NCI-H510A treated with DMSO at 0.1 percent for 48 hours (cell line): ENCODE results near the gene TPK1.
"Not testable (repeated sequence)": the region's sequence is repeated elsewhere in the genome, so short reads cannot be mapped to it uniquely, and the experiment has no call there.

Experiments
- DNase-seq: peaks from one replicate; lab custom pipeline; 2025; lab: John Stamatoyannopoulos, UW

The TPK1 gene

GRCh38 chr7:144474800-144475615 lies 360.8 kb downstream of the TPK1 start:
- no peak for DNase-seq

GRCh38 chr7:144474363-144474762 lies 361.5 kb downstream of the TPK1 start:
- DNase-seq = no peak

- DNase-seq = no peak
Measured at GRCh38 chr7:144473908-144474307, 361.9 kb downstream of the TPK1 start.

- DNase-seq = no peak
Measured at GRCh38 chr7:144470078-144470477, 365.8 kb downstream of the TPK1 start.

GRCh38 chr7:144468990-144469732 lies 366.7 kb downstream of the TPK1 start:
- DNase-seq = no peak

GRCh38 chr7:144459635-144460034 lies 376.2 kb downstream of the TPK1 start:
- no peak for DNase-seq

- no peak for DNase-seq
Measured at GRCh38 chr7:144455040-144455404, 380.8 kb downstream of the TPK1 start.

GRCh38 chr7:144454256-144455039 lies 381.4 kb downstream of the TPK1 start:
- no peak for DNase-seq

GRCh38 chr7:144452064-144452463 lies 383.8 kb downstream of the TPK1 start:
- no peak for DNase-seq

- no peak for DNase-seq
Measured at GRCh38 chr7:144445590-144445989, 390.3 kb downstream of the TPK1 start.

GRCh38 chr7:144439717-144440205 lies 396.1 kb downstream of the TPK1 start:
- DNase-seq = peak; percentile 1

- no peak for DNase-seq
Measured at GRCh38 chr7:144438759-144439158, 397.1 kb downstream of the TPK1 start.

GRCh38 chr7:144437370-144438191 lies 398.3 kb downstream of the TPK1 start:
- peak; percentile 15 for DNase-seq

GRCh38 chr7:144436500-144436899 lies 399.4 kb downstream of the TPK1 start:
- DNase-seq = no peak

- no peak for DNase-seq
Measured at GRCh38 chr7:144428431-144428830, 407.4 kb downstream of the TPK1 start.

GRCh38 chr7:144427539-144427938 lies 408.3 kb downstream of the TPK1 start:
- DNase-seq = not testable (repeated sequence)

GRCh38 chr7:144418931-144419330 lies 416.9 kb downstream of the TPK1 start:
- not testable (repeated sequence) for DNase-seq

GRCh38 chr7:144416341-144416740 lies 419.5 kb downstream of the TPK1 start:
- no peak for DNase-seq

GRCh38 chr7:144415858-144416257 lies 420.0 kb downstream of the TPK1 start:
- no peak for DNase-seq

- no peak for DNase-seq
Measured at GRCh38 chr7:144414815-144415214, 421.0 kb downstream of the TPK1 start.

- DNase-seq = no peak
Measured at GRCh38 chr7:144410441-144410840, 425.4 kb downstream of the TPK1 start.

- DNase-seq = no peak
Measured at GRCh38 chr7:144408121-144408520, 427.7 kb downstream of the TPK1 start.
